Upper lobe of left lung (tissue), 4 donors: ENCODE data around the gene ALDH3A2.

Experiments
- CTCF ChIP-seq, 6 experiments: fragments of 450-650 bp in 4 of 6; fragments of 200-600 bp in 2 of 6; sonication (generic) in 2 of 6; IDR thresholded peaks; one replicate each; pipeline ENCODE4 v1.5.1; 2016 to 2019; ENCODE audit warnings: antibody characterized with exemption in 6 of 6
- POLR2A ChIP-seq, 4 donors: fragments of 450-650 bp; IDR thresholded peaks; one replicate each; pipeline ENCODE4 v1.5.1; 2016 to 2017; ENCODE audit warnings: antibody characterized with exemption in 4 of 4, mild to moderate bottlenecking in 2 of 4

GRCh38 chr17:19630035-19630434 is 18.5 kb upstream of the ALDH3A2 start:
- TF ChIP-seq CTCF (IDR thresholded peaks at IDR 0.05) (no peak), POLR2A (IDR thresholded peaks at IDR 0.05) (no peak)
